Peyer's patch (tissue), 4 donors: ENCODE measurements around the gene PAGE4. TPM values are rescaled to one million over a fixed set of nuclear protein-coding genes. Genes with fewer than 3 reads are reported as not detected.

Experiments used
- DNase-seq, 3 donors: peaks; one replicate each; pipeline ENCODE4 v3.0.0-alpha.2; 2017 to 2019
- H3K27ac ChIP-seq, 4 donors: fragments of 200-600 bp; sonication (generic); one replicate each; pipeline ENCODE4 v1.5.1; 2016 to 2019
- H3K27me3 ChIP-seq, 2 donors: fragments of 200-600 bp; sonication (generic); one replicate each; pipeline ENCODE4 v1.5.1; 2019
- H3K36me3 ChIP-seq, 3 donors: fragments of 200-600 bp; sonication (generic); one replicate each; pipeline ENCODE4 v1.5.1; 2016 to 2019
- H3K4me1 ChIP-seq, 4 donors: fragments of 200-600 bp; sonication (generic); one replicate each; pipeline ENCODE4 v1.5.1; 2016 to 2019
- H3K4me3 ChIP-seq, 4 donors: fragments of 200-600 bp; sonication (generic); 1 replicate in 3 of 4; 2 replicates in 1 of 4; pipeline ENCODE4 v1.5.1; 2016 to 2019; ENCODE audit warnings: mild to moderate bottlenecking in 1 of 4
- H3K9me3 ChIP-seq, 4 donors: fragments of 200-600 bp; sonication (generic); one replicate each; pipeline ENCODE4 v1.5.1; 2016 to 2019; ENCODE audit warnings: mild to moderate bottlenecking in 1 of 4
- POLR2A ChIP-seq, 2 donors: fragments of 450-650 bp; IDR thresholded peaks; one replicate each; pipeline ENCODE4 v1.5.1; 2017; ENCODE audit warnings: antibody characterized with exemption in 2 of 2, mild to moderate bottlenecking in 2 of 2, moderate library complexity in 2 of 2
- total RNA-seq, 4 donors: library from RNA; depleted of rRNA; stranded (reverse); fragments of >200 nt; gene quantifications; one replicate each; pipeline ENCODE4 v1.1.0, GENCODE V29; 2016
- TF ChIP-seq, protein P1 (sequence below), 6 experiments: fragments of 450-650 bp in 4 of 6; fragments of 200-600 bp in 2 of 6; sonication (generic) in 1 of 6; IDR thresholded peaks; one replicate each; pipeline ENCODE4 v1.5.1; 2017 to 2019; ENCODE audit warnings: antibody characterized with exemption in 6 of 6, mild to moderate bottlenecking in 3 of 6, moderate library complexity in 1 of 6

PAGE4 gene
- total RNA-seq, 4 donors from 2014 or later = not detected

DNA sequence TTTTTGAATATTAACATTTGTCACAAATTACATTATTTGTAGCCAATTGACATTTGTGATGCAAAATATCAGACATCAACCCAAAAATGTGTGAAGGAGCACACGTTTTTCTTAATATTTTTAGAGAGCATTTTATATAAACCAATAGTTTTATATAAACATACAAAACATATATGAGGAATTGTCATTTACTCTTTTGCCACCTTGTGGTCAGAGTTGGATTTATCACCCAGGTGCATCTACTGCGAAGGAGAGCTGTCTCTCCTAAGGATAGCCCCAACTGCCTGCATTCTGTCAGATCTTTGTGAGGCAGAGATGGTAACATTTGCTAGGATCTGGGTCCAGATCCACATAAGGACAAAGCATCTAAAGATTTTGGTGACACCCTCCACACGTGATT, 47.6 kb downstream of the PAGE4 start:
- DNase-seq = peak in 1 of 3 donors; percentile 53
- Histone ChIP-seq H3K27me3 (no peaks in the 10 kb centered on the region), H3K4me3 (no peak overlapping the region), H3K36me3 (no peaks in the 10 kb centered on the region), H3K27ac (no peak overlapping the region), H3K4me1 (no peaks in the 10 kb centered on the region), H3K9me3 (no peaks in the 10 kb centered on the region)
- TF ChIP-seq, protein P1, sequence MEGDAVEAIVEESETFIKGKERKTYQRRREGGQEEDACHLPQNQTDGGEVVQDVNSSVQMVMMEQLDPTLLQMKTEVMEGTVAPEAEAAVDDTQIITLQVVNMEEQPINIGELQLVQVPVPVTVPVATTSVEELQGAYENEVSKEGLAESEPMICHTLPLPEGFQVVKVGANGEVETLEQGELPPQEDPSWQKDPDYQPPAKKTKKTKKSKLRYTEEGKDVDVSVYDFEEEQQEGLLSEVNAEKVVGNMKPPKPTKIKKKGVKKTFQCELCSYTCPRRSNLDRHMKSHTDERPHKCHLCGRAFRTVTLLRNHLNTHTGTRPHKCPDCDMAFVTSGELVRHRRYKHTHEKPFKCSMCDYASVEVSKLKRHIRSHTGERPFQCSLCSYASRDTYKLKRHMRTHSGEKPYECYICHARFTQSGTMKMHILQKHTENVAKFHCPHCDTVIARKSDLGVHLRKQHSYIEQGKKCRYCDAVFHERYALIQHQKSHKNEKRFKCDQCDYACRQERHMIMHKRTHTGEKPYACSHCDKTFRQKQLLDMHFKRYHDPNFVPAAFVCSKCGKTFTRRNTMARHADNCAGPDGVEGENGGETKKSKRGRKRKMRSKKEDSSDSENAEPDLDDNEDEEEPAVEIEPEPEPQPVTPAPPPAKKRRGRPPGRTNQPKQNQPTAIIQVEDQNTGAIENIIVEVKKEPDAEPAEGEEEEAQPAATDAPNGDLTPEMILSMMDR (IDR thresholded peaks at IDR 0.05) = peak; percentile 31 to 50 (median 44)
- no peak for TF ChIP-seq POLR2A (IDR thresholded peaks at IDR 0.05)

DNA sequence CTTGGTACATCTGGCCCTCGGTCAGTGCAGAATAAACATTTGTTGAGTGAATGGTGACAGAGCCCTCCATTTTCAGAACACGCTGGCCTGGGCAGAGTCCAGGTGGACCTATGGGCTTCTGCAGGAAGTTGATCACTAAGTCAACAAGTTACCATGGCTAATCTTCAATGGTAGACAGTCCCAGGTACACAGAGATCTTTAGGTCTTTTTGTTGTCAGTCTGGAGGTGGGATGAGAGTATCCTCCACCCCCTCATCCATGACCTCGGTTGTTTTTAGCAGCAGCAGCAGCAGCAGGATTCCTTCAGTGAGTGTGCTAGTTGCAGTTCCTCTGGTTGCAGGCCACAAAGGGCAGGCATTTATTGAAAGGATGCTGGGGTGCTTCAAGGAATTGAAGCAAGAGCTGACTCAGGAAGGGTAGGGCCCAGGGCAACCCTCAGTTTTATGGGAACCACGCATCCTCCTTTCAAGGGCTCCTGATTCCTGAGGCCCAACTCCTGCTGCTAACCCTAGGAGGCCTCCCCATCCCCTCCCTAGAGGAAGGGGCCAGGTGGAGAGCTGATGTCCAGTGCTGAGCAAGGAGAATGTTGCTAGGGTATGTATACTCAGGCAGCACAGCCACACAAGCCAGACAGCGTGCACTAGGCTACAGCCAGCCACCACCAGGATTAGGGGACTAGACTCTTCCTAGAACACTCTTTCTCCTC, 48.4 kb downstream of the PAGE4 start:
- Histone ChIP-seq H3K36me3 (no peaks in the 10 kb centered on the region), H3K4me3 (no peak overlapping the region), H3K27ac (peak overlapping the region in 2 of 4 donors; percentile 79 to 82), H3K4me1 (no peaks in the 10 kb centered on the region), H3K27me3 (no peaks in the 10 kb centered on the region), H3K9me3 (no peaks in the 10 kb centered on the region)
- TF ChIP-seq, protein P1 (IDR thresholded peaks at IDR 0.05) = no peak
- TF ChIP-seq POLR2A (IDR thresholded peaks at IDR 0.05) = no peak
- DNase-seq = no peak

DNA sequence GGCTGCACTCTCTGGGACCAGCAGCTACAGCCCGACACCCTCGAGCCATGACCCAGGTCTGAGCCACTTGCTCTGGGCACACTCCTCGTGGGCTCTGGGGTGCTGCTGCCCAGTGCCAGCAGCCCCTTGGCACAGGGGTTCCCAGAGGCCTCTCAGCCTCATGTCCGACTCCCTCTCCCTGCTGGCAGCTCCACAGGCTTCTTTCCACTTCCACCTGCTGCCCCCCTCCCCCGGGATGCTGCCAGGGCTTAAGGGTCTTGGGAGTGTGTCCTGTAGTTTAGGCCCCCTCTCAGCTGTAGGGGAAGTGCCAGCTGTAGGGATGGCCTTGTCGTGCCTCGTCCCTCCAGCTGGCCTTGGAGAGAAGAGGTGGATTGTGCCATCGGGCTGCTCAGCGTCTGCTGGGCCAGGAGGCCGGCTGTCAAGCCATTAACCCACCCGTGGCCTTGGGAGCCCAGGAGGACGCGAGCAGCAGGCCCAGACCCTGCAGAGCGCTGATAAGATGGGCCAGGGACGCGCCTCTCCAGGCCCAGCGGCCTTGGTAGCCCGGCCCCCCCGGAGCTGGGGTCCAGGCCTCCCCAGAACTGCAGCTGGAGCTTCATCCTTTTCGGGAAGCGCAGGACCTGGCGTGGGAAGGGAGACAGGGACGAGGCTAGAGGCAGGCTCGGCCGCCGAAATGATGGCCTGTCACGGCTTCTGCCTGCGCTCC, 49.2 kb downstream of the PAGE4 start:
- no peak for DNase-seq
- no peaks in the 10 kb centered on the region for H3K9me3 ChIP-seq
- peak overlapping the region; percentile 62 to 69 (median 66) for H3K4me3 ChIP-seq
- no peaks in the 10 kb centered on the region for H3K4me1 ChIP-seq
- H3K27ac ChIP-seq = peak overlapping the region; percentile 62 to 82 (median 80)
- TF ChIP-seq, protein P1 (IDR thresholded peaks at IDR 0.05) = no peak
- no peak for TF ChIP-seq POLR2A (IDR thresholded peaks at IDR 0.05)
- H3K27me3 ChIP-seq = no peaks in the 10 kb centered on the region
- H3K36me3 ChIP-seq = no peaks in the 10 kb centered on the region

DNA sequence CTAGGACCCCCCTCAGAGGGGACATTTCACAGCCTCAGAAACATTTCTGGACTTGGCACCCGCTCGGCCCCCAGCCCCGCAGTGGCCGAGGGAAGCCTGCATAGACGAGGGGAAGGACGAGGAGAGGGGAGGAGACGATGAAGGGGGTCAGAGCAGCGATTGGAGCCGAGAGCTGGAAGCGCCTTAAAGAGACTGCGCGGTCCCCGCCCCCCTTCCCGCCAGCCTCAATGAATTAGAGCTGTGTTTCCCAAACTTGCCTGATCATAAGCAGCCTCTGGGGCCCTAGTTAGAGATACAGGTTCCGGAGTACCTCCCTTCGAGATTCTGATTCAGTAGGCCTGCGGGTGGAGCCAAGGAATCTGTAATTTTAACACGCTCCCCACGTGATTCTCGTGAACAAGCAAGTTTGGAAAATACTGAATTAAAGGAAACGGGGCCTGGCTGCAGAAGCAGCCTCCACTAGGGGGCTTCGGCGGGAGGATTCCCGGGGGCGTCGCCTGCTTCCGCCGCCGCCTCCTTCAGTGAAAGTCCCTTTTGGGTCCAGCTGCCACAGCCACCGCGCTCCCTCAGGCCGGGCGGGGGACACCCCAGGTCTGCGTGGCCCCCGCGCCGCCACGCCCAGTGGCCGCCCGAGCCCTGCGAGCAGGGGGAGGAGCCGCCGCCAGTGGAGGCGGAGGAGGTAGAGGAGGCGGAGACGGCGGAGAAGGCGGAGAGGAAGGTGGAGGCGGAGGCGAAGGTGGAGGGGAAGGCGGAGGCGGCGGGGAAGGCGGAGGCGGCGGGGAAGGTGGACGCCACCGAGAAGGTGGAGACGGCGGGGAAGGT, 49.9 kb downstream of the PAGE4 start, which contains the start of gene USP27X:
Gene USP27X, plus strand, starts transcription at position 651 of the 822 bp plus-strand sequence. CDS start 824 bp downstream, outside the sequence.
- TF ChIP-seq POLR2A (IDR thresholded peaks at IDR 0.05) = peak in 1 of 2 donors; percentile 36
- TF ChIP-seq, protein P1 (IDR thresholded peaks at IDR 0.05) = peak; percentile 38 to 56 (median 48)
- H3K27me3 ChIP-seq = no peaks in the 10 kb centered on the region

DNA sequence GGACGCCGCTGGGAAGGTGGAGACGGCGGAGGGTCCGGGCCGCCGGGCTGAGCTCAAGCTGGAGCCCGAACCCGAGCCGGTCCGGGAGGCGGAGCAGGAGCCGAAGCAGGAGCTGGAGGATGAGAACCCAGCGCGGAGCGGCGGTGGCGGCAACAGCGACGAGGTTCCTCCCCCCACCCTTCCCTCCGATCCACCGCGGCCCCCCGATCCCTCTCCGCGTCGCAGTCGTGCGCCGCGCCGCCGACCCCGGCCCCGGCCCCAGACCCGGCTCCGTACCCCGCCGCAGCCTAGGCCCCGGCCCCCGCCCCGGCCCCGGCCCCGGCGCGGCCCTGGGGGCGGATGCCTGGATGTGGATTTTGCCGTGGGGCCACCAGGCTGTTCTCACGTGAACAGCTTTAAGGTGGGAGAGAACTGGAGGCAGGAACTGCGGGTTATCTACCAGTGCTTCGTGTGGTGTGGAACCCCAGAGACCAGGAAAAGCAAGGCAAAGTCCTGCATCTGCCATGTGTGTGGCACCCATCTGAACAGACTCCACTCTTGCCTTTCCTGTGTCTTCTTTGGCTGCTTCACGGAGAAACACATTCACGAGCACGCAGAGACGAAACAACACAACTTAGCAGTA, 50.7 kb downstream of the PAGE4 start:
- peak overlapping the region; percentile 62 to 69 (median 66) for H3K4me3 ChIP-seq
- no peak for DNase-seq
- H3K36me3 ChIP-seq = no peaks in the 10 kb centered on the region
- H3K4me1 ChIP-seq = no peaks in the 10 kb centered on the region
- H3K27ac ChIP-seq = peak overlapping the region; percentile 62 to 82 (median 80)
- H3K9me3 ChIP-seq = no peaks in the 10 kb centered on the region
- TF ChIP-seq, protein P1 (IDR thresholded peaks at IDR 0.05) = no peak
- TF ChIP-seq POLR2A (IDR thresholded peaks at IDR 0.05) = no peak
- no peaks in the 10 kb centered on the region for H3K27me3 ChIP-seq

More for the DNA sequence above, 49.9 kb downstream of the PAGE4 start, which contains the start of gene USP27X:
- peak; percentile 74 to 87 (median 83) for DNase-seq
- Histone ChIP-seq H3K4me1 (no peaks in the 10 kb centered on the region), H3K36me3 (no peaks in the 10 kb centered on the region), H3K4me3 (peak within 1 kb of the TSS; percentile 62 to 69 (median 66)), H3K27ac (peak within 1 kb of the TSS; percentile 62 to 82 (median 80)), H3K9me3 (no peaks in the 10 kb centered on the region)
